Stimulated activated CD4-positive, alpha-beta T cell treated with anti-CD3 and anti-CD28 coated beads, TNF-alpha, amount 100 ng/mL, for 1 hour (primary cell): ENCODE measurements around the gene VIPR2.
"Not testable (repeated sequence)": the region's sequence is repeated elsewhere in the genome, so short reads cannot be mapped to it uniquely, and the experiment has no call there.

Experiments
- DNase-seq, 3 donors: peaks; one replicate each; pipeline ENCODE4 v3.0.0-alpha.2; 2020; ENCODE audit warnings: low read depth in 3 of 3, low spot score in 1 of 3

Gene VIPR2

DNA sequence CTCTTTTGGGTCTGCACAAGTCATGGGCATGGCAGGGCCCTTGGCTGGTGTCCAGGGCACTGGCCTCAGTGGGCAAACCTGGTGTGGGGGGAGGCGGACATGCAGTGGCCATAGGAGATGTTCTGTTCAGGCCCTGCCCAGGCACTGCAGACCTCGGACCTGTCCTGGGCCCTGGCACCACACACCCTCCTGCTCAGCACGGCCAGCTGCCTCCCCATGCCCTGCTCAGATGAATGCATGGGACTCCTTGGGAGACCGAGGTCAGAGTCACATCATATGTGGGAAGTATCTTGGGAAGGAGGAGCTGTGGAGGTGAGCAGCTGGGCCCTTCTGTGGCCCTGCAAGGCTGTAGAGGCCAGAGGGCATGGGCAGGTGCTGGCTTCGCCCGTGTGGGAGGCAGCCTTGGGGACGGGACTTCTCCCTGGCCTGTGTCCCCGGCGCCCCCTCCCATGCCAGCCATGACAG is 130.8 kb downstream of the VIPR2 start:
- DNase-seq, result no peak

DNA sequence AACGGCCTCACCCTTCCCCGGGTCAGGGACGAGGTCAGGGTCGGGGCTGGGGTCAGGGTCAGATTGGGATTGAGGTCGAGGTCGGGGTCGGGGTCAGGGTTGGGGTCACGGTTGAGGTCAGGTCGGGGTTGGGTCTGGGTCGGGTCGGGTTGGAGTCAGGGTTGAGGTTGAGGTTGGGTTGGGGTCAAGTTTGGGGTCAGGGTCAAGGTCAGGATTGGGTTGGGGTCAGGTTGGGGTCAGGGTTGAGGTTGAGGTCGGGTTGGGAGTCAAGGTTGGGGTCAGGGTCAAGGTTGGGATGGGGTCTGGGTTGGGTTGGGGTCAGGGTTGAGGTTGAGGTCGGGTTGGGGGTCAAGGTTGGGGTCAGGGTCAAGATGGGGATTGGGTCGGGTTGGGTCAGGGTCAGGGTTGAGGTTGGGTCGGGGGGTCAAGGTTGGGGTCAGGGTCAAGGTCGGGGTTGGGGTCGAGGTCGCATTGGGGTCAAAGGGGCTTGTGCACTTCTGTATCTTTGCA is 131.4 kb downstream of the VIPR2 start:
- DNase-seq, result no peak

DNA sequence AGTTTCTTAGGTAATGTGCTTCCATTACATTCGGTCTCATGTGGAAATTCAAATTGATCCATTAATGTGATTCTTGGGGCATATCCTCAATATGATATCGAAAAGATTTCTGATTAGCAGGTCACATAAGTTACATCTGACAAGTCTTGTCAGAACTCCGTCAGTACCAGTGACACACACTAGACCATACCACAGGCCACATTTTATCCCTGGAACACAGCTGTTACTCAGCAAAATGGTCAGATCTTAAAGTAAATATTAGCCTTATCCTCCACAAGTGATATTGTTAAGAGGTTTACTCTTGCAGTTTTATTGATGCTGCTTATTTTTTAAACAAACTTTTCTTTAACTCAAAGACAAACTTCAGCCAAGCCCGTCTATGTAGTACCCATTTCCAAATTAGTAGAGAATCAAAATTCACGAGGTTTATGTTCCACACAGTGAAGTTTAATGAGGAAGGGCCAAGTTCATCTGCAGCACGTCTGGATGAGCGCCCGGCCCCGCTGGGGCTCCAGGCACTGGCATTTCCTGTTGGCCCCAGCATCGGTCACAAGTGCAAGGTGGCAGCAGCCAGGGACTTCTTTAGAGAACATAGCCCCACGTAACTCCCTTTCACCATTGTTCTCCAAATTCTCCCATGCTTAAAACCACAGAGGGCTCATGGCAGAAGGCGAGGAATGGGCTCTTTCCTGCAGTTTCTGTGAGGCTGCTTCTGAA is 132.2 kb downstream of the VIPR2 start:
- no peak for DNase-seq

DNA sequence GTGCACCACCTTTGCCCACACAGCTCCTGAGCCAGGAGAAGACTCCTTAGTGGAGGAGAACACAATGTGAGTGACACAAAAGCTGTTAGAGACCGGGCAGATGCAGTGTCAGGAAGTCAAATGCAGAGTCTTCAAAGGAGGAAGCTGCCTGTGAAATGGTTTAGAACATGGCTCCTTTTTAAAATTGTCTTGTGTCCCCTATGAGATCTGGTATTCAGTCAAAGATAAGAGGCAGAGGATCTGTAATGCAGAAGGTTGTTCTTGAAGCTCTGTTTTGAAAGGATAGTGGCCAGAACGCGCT is 133.0 kb downstream of the VIPR2 start:
- no peak for DNase-seq

DNA sequence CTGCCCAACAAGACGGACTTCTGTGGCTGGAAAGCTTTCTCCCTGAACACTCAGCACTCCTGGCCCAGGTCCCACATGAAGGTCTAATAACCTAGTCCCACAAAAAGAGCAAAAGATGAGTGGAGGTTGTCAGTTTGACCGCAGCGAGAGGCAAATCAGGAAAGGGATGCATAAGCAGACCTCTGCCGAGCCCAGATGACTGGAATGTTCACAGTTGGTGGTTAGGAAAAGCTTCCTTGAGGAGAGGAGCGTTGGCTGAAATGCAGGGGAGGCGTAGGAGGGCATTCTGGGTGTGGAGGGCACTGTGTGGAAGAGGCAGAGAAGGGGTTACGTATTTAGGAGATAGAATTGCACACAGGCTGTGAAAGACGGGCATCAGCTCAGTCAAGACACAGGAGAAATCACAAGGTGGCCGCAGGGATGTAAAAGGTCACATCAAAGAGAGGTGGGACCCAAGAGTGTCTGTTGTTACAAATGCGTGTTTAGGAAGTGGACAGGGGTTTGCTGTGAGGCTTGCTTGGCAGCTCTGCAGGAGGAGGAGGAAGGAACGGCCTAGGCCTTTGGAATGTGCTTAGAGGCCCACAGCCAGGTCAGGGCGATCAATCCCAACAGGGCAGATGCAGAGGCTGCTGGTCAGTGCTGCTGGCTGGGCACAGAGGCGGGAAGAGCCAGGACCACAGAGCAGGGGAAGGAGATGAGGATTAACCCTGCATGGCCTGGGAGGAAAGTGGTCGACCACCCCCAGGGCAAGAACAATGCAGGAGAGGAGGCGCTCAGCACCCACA is 133.5 kb downstream of the VIPR2 start:
- DNase-seq, result no peak

DNA sequence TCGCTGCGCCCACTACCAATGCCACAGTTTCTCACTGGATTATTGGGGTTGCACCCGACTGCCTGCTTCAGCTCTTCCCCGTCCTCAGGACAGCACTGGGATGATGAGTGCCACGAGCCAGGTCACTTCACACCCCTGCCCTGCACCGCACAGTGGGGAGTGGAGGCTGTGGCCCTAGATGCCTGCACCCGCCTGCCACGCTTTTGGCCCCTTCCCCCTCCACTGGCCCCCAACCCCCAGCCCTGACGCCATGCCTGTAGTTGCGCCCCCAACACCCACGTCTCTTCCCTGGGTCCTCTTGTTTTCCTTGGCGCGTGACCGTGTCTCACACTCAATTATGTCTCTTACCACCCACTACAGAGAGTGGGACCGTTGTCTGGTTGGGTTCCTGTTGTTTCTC is 134.3 kb downstream of the VIPR2 start:
- DNase-seq, result no peak

DNA sequence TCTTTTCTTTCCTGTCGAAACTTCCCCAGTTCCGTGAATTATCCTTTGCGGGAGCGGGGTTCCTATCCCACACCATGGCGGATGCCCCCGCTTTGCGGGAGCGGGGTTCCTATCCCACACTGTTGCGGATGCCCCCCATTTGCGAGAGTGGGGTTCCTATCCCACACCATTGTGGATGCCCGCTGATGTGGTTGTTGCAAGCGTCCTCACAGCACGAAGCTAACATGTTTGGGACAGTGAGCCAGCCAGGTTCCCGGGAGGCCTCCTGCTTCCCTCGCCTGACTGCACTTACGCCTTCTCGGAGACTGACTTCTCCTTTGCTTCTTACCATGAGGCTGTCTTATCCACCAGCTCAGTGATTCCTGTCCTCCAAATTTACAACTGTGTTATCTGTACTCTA is 134.7 kb downstream of the VIPR2 start:
- DNase-seq, result no peak

DNA sequence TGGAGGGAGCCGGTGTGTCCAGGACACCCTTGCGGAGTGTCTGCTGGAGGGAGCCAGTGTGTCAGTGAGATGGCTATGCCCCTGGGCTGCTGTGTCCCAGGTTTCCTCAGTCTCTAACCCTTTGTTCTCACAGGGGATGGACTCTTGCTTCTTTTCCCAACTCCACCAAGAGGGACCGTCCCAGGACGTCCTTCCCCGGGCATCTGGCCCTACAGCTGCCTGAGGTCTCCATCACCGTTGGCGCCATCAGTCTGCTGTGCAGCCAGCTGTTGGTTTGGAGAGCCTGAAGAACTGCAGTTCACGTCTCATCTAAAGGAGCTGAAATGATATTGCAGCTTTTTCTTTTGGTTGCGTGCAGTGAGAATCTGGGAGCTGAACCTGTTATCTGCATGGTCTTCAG is 136.2 kb downstream of the VIPR2 start:
- DNase-seq, result no peak

DNA sequence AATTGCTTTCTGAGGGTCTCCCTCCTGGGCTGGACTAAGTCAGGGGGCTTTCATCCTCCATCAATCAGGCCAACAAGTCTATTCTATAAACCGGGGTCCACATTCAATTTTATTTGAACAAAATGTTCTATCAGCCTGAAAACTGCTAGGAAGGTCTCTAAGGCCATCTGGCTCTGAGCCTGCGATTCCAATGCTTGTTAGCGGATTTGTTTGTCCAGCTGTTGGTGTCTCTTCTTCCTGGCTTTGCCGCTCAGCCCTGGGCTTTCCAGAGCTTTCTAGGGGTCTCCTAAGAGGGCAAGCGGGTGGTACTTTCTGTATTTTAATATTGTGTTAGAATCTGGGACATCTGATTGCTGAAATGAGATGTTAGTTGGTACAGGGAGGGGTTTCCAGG is 136.7 kb downstream of the VIPR2 start:
- no peak for DNase-seq

DNA sequence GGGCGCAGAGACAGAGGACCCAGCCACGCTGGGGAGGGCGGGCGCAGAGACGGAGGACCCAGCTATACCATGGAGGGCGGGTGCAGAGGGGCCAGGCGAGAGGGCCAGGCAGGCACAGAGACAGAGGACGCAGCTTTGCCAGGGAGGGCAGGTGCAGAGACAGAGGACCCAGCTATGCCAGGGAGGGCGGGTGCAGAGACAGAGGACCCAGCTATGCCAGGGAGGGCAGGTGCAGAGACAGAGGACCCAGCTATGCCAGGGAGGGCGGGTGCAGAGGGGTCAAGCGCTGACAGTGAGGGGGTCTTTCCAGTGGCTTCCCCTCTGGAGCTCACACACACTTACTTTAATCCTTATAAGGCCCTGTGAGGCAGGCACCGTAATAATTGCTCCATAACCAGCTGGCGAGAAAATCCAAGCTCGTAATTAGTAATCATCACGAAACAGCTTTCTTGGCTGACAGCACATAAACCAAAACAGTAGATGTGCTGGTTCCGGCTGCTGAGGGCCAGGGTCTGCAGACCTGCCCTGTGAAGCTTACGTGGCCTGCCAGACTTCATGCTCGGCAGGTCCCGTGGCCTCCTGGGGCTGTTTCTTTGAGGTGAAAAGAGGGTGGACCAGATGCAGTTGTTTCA is 137.2 kb downstream of the VIPR2 start:
- no peak for DNase-seq

DNA sequence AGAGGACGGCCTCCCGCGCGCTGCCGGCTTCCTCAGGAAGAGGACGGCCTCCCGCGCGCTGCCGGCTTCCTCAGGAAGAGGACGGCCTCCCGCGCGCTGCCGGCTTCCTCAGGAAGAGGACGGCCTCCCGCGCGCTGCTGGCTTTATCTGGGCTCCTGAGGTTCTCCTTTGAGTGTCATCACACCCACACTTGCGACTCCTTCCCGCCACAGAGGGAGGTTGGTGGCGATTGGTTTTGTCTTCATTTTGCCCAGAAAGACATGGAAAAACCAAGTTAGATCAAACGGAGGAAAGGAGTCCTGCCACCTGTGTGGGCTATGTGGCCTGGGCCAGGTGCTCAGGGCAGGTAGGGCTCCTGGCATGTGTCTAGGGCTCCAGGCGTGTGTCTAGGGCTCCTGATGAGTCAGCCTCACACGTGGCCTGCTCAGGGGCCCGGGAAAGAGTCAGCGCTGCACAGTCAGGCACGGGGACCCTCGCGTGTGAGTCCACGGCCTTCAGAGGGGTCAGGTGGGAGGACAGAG is 138.0 kb downstream of the VIPR2 start:
- no peak for DNase-seq

DNA sequence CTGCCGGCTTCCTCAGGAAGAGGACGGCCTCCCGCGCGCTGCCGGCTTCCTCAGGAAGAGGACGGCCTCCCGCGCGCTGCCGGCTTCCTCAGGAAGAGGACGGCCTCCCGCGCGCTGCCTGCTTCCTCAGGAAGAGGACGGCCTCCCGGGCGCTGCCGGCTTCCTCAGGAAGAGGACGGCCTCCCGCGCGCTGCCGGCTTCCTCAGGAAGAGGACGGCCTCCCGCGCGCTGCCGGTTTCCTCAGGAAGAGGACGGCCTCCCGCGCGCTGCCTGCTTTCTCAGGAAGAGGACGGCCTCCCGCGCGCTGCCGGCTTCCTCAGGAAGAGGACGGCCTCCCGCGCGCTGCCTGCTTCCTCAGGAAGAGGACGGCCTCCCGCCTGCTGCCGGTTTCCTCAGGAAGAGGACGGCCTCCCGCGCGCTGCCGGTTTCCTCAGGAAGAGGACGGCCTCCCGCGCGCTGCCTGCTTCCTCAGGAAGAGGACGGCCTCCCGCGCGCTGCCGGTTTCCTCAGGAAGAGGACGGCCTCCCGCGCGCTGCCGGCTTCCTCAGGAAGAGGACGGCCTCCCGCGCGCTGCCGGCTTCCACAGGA is 138.6 kb downstream of the VIPR2 start:
- DNase-seq, result not testable (repeated sequence)

DNA sequence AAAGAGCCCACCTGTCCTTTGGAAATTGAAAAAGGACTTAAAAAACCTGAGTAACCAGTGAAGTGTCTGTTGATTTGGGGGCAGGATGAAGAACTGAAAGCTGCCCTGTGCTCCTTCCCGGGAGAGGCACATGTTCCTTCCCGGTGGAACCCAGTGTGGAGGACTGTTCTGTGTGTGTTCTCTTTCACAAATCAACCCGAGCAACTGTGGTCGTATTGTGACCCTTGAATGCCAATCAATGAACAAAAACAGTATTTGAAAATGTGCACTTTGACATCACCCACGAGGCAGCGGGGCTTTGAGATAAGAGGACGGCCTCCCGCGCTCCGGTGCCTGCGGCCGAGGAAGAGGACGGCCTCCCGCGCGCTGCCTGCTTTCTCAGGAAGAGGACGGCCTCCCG is 139.0 kb downstream of the VIPR2 start:
- DNase-seq, result no peak

DNA sequence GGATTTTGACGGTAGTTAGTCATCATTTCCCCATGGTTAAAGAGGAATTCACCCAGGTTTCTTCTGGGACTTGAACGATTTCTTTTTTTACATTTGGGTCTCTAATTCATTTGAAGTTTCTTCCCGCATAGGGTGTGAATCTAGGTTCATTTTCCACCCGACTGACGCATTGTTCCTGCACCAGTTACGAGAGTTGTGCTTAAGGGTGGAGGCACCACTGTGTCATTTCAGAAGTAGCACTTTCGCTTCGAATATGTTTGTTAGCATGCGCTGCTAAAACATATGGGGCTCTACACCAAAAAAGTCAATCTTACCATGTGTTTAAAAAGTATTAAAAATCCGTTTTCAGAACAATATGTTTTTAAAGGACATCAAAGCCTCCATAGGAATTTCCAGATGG is 140.3 kb downstream of the VIPR2 start:
- no peak for DNase-seq

DNA sequence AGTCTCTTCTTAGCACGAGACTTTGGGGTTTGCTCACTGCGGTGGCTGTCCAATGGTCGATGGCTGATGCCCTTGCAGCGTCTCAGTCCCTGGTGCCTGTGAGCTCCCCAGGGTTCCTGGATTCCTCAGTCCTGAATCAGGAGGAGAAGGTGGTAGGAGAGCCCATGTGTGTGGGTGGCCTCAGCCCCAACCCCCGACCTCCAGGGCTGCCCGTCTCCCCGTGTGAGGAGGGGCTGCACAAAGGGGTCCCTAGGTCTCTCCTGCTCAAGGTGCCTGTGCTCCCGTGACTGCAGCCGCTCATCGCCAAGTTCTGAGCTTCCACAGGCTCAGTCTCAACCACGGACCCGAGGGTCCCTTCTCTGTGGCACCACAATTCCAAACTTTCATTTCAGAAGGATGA is 142.9 kb downstream of the VIPR2 start:
- no peak for DNase-seq

DNA sequence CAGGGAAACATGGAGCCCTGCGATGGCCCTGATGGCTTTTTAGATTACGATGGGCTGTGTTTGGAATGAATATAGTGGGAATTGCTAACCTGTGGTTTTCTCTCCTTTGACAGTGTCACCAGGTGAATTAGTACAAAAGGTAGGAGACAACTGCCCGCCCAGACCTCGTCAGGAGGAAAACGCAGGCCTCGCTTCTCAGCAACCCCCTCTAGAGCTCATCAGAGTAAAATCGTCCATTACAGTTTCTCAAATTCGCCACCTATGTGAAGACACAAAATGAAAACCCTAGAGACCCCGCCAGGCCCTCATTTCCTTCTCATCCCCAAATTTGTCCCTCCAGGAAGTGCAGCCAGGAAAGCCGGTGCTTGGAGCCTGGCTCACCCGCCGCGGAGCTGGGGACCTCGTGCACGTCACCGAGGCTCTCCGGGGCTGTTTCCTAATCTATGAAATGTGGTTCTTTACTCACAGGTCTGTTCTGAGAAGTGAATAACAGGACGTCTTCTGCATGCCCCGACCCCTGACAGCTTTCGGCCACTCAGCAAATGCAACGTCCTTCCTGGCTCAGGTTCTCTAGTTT is 143.7 kb downstream of the VIPR2 start:
- DNase-seq, result no peak

DNA sequence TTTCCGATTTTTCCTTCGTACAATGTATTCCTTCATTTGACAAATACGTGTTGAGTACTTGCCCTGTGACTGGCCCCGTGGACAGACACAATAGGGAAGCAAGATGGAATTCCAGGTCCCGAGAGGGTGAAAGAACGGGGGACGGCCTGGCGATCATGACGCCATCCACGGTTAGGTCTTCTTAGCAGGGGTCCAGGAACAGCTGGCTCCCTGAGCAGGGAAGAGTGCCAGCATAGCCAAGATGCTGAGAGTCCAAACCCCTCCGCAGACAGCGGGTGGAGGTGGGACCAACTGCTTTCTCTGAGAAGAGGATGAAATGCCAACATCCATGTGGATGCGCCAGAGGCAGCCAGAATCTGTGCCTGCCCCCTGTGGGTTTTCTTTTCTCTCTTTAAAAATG is 144.6 kb downstream of the VIPR2 start:
- no peak for DNase-seq

DNA sequence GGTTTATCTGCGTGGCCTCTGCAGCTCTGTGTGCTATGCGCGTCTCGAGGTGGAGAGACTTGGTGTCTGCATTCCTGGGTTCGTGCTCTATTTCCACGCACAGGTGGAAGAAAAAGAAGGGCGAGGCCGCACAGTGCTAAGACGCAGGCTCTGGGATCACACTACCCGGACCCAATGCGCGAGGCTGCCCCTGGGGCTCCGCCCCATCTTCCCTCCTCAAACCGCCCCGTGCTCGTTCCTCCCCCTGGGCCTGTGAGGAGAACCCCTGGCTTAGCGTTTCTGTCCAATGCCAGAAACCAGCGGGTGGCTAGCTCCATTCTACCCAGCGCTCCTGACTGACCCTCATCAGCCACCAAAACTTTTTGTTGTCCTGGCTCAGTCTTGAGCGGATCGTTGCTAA is 145.2 kb downstream of the VIPR2 start:
- no peak for DNase-seq

DNA sequence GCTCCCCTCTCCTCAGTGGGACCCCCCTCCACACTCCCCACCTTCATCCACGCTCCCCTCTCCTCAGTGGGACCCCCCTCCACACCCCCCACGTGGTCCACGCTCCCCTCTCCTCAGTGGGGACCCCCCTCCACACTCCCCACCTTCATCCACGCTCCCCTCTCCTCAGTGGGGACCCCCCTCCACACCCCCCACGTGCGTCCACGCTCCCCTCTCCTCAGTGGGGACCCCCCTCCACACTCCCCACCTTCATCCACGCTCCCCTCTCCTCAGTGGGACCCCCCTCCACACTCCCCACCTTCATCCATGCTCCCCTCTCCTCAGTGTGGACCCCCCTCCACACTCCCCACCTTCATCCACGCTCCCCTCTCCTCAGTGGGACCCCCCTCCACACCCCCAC is 146.4 kb downstream of the VIPR2 start:
- DNase-seq, result not testable (repeated sequence)

DNA sequence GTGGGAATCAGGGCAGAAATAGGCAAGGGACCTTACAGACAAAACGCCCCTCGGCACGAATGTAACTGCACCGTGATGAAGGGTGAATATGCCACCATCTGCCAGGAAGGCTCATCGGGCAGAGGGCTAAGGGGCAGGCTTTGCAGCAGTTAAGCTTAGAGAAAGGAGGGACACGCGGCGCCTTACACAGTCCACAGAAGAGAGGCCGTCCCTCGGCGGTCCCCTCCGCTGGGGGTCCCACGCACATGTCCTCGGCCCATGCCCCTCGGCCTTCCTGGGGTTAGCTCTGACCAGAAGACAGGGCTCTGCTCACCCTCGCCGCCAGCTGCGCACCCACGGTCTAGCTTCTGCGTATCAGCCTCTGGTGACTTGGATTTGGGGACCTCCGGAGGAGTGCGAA is 147.2 kb downstream of the VIPR2 start:
- no peak for DNase-seq

DNA sequence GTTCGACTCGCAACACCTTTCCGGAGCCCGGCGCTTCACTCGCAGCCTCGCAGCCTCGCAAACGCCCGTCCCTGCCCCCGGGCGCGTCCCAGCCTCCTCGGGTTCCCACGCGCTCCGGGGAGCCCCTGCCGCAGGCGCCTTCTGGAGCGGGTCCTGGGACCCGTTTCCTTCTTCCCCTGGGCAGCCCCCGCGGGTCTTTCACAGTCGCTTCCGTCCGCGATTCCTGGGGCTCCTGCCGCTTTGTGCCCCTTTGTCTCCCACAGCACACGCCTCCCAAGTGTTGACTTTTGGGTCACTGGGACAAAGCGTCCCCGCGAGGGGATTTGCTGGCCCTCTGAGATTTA is 147.6 kb downstream of the VIPR2 start:
- DNase-seq, result no peak
